Smooth muscle cell (in vitro differentiated cells): Measurements from ENCODE around the gene SIN3A. TPM values are rescaled to one million over a fixed set of nuclear protein-coding genes. Genes with fewer than 3 reads are reported as not detected.

ENCODE experiments used
- DNase-seq: peaks from one replicate; lab custom pipeline; 2025; ENCODE audit not compliant: unreplicated experiment; lab: John Stamatoyannopoulos, UW
- H2AFZ ChIP-seq: fragments of 200-600 bp; sonication (generic); 2 replicates; pipeline ENCODE4 v1.6.0; 2016; ENCODE audit warnings: antibody characterized with exemption, low read depth, mild to moderate bottlenecking
- H3F3A ChIP-seq: fragments of 200-600 bp; sonication (generic); 2 replicates; pipeline ENCODE4 v1.6.0; 2017; ENCODE audit warnings: antibody characterized with exemption, low read depth
- H3K27ac ChIP-seq: fragments of 200-600 bp; sonication (generic); 2 replicates; pipeline ENCODE4 v1.5.1; 2016; ENCODE audit warnings: low read depth, mild to moderate bottlenecking
- H3K27me3 ChIP-seq: fragments of 200-600 bp; sonication (generic); 2 replicates; pipeline ENCODE4 v1.6.1; 2016; ENCODE audit warnings: low read depth, mild to moderate bottlenecking
- H3K36me3 ChIP-seq: fragments of 200-600 bp; sonication (generic); 2 replicates; pipeline ENCODE4 v1.5.1; 2016; ENCODE audit warnings: low read depth
- H3K4me1 ChIP-seq: fragments of 200-600 bp; sonication (generic); 2 replicates; pipeline ENCODE4 v1.5.1; 2016; ENCODE audit warnings: low read depth
- H3K4me2 ChIP-seq: fragments of 200-600 bp; sonication (generic); 2 replicates; pipeline ENCODE4 v1.6.0; 2016; ENCODE audit warnings: mild to moderate bottlenecking
- H3K4me3 ChIP-seq: fragments of 200-600 bp; sonication (generic); 2 replicates; pipeline ENCODE4 v1.5.1; 2016; ENCODE audit warnings: mild to moderate bottlenecking
- H3K79me2 ChIP-seq: fragments of 200-600 bp; sonication (generic); 2 replicates; pipeline ENCODE4 v1.6.0; 2016; ENCODE audit warnings: low read depth, mild to moderate bottlenecking
- H3K9ac ChIP-seq: fragments of 200-600 bp; sonication (generic); 2 replicates; pipeline ENCODE4 v1.6.0; 2016; ENCODE audit warnings: low read depth
- H3K9me3 ChIP-seq: fragments of 200-600 bp; sonication (generic); replicated peaks from 2 replicates; pipeline ENCODE4 v1.5.1; 2016; ENCODE audit warnings: low read depth
- H4K20me1 ChIP-seq: fragments of 200-600 bp; sonication (generic); 2 replicates; pipeline ENCODE4 v1.6.0; 2016; ENCODE audit warnings: low read depth
- CTCF ChIP-seq: fragments of 200-600 bp; sonication (generic); IDR thresholded peaks from 2 replicates; pipeline ENCODE4 v1.5.1; 2017; ENCODE audit warnings: borderline replicate concordance, mild to moderate bottlenecking, antibody characterized with exemption; ENCODE audit not compliant: insufficient read depth, poor library complexity, severe bottlenecking
- WGBS: methylation state at CpG from one replicate; pipeline ENCODE4 v1.1.7; 2016; ENCODE audit warnings: low lambda C conversion rate; 5-methylcytosine and 5-hydroxymethylcytosine counted together
- polyA plus RNA-seq: library from polyadenylated mRNA; unstranded; fragments of >200 nt; fragmentation: Nextera tagmentation; extraction: Ambion mirVana; gene quantifications from 2 replicates; pipeline ENCODE4 v1.2.1, GENCODE V29; 2016
- total RNA-seq: library from RNA; depleted of rRNA; stranded (reverse); fragments of >200 nt; gene quantifications from 2 replicates; pipeline ENCODE4 v1.2.3, GENCODE V29; 2014

The SIN3A gene
- total and polyA plus RNA-seq, 2 experiments from 2014 or later: 12.0 to 40.7 TPM

- Histone ChIP-seq H3K36me3 (no peaks in the 10 kb centered on the region), H3K9me3 (no peaks in the 10 kb centered on the region), H4K20me1 (peaks cover 6% of the 10 kb centered on the region), H2AFZ (no peak overlapping the region), H3F3A (no peaks in the 10 kb centered on the region), H3K27me3 (no peaks in the 10 kb centered on the region), H3K27ac (no peak overlapping the region), H3K9ac (no peak overlapping the region), H3K4me2 (no peak overlapping the region), H3K4me3 (no peak overlapping the region), H3K79me2 (no peaks in the 10 kb centered on the region), H3K4me1 (no peaks in the 10 kb centered on the region)
- no peak for TF ChIP-seq CTCF
- no peak for DNase-seq
- WGBS: 95% methylated on average over 7 of the region's 7 CpGs
Observed at GRCh38 chr15:75362642-75363249, 88.7 kb downstream of the SIN3A start.

- no peaks in the 10 kb centered on the region for H3K36me3 ChIP-seq
- no peak for TF ChIP-seq CTCF
- no peaks in the 10 kb centered on the region for H3K27me3 ChIP-seq
- H3K79me2 ChIP-seq: no peaks in the 10 kb centered on the region
- H3K27ac ChIP-seq: no peak overlapping the region
- peaks cover under 1% of the 10 kb centered on the region for H4K20me1 ChIP-seq
- H3K4me1 ChIP-seq: no peaks in the 10 kb centered on the region
- H3F3A ChIP-seq: no peaks in the 10 kb centered on the region
- WGBS: 96% methylated on average over 13 of the region's 13 CpGs
- no peaks in the 10 kb centered on the region for H3K9me3 ChIP-seq
- no peak overlapping the region for H3K4me2 ChIP-seq
- DNase-seq: no peak
- no peak overlapping the region for H2AFZ ChIP-seq
- no peak overlapping the region for H3K4me3 ChIP-seq
- no peak overlapping the region for H3K9ac ChIP-seq
Observed at GRCh38 chr15:75361989-75362641, 89.4 kb downstream of the SIN3A start.

GRCh38 chr15:75361361-75361988 is 90.0 kb downstream of the SIN3A start:
- Histone ChIP-seq H3K4me1 (no peaks in the 10 kb centered on the region), H3K9me3 (no peaks in the 10 kb centered on the region), H2AFZ (no peak overlapping the region), H3K4me3 (no peak overlapping the region), H3F3A (no peaks in the 10 kb centered on the region), H3K27me3 (no peaks in the 10 kb centered on the region), H3K9ac (no peak overlapping the region), H3K79me2 (no peaks in the 10 kb centered on the region), H3K4me2 (no peak overlapping the region), H3K36me3 (no peaks in the 10 kb centered on the region), H3K27ac (no peak overlapping the region), H4K20me1 (no peaks in the 10 kb centered on the region)
- no peak for TF ChIP-seq CTCF
- WGBS: 98% methylated on average over 10 of the region's 10 CpGs
- no peak for DNase-seq

- DNase-seq: no peak
- Histone ChIP-seq H4K20me1 (no peaks in the 10 kb centered on the region), H3K27me3 (no peaks in the 10 kb centered on the region), H3K27ac (no peak overlapping the region), H3K4me1 (no peaks in the 10 kb centered on the region), H3K9ac (no peak overlapping the region), H3K4me2 (no peak overlapping the region), H3K4me3 (no peak overlapping the region), H3K36me3 (no peaks in the 10 kb centered on the region), H3K9me3 (no peaks in the 10 kb centered on the region), H3K79me2 (no peaks in the 10 kb centered on the region), H3F3A (no peaks in the 10 kb centered on the region), H2AFZ (no peak overlapping the region)
- no peak for TF ChIP-seq CTCF
- 96% methylated on average over 2 of the region's 7 CpGs for WGBS
Observed at GRCh38 chr15:75360856-75361255, 90.6 kb downstream of the SIN3A start.
